Measurements from ENCODE around the gene ACP1. TPM values are rescaled to one million over a fixed set of nuclear protein-coding genes. Genes with fewer than 3 reads are reported as not detected.

Gene ACP1
- total RNA-seq, 8 experiments from 2014 or later: 109 to 175 (median 141) TPM

DNA sequence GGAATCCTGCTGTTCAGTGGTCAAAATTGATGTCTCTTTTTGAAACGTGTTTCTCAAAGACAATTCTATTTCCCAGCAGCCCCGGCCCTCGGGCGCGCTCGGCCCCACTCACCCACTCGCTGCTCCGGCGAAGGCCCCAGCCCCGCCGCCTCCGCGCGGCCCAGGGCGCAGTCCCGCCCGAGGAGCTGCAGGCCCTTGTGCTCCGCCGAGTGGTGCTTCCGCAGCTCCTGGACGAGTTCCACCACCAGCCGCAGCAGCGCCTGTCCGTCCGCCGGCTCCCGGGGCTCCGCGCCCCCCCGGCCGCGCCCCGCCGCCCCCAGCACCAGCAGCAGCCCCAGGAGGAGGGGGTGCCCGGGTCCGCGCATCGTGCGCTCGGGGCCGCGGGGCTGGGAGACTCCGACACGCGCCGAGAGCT, 22.7 kb downstream of the ACP1 start:
- Histone ChIP-seq H3K27ac (no peak overlapping the region), H3K4me1 (replicated peaks in 1 of 2) (peaks cover 5 to 9% of the 10 kb centered on the region in 2 donors), H3K4me3 (peak overlapping the region; percentile 27 to 38 (median 30))
- in situ Hi-C loops (cut with MboI; ENCODE audit: low pct_unique_long_range_greater_than_20kb in 2 of 9, low sequenced_read_pairs in 9 of 9, unreplicated experiment in 9 of 9): no loop called here
- ATAC-seq (replicated peaks in 6 of 8): peak in 7 of 8 experiments; percentile 39 to 73 (median 62)
- WGBS, 10 experiments: 0% methylated on average over 1 of the region's 46 CpGs; no CpG with 5 or more reads in 9 of the 10 experiments

DNA sequence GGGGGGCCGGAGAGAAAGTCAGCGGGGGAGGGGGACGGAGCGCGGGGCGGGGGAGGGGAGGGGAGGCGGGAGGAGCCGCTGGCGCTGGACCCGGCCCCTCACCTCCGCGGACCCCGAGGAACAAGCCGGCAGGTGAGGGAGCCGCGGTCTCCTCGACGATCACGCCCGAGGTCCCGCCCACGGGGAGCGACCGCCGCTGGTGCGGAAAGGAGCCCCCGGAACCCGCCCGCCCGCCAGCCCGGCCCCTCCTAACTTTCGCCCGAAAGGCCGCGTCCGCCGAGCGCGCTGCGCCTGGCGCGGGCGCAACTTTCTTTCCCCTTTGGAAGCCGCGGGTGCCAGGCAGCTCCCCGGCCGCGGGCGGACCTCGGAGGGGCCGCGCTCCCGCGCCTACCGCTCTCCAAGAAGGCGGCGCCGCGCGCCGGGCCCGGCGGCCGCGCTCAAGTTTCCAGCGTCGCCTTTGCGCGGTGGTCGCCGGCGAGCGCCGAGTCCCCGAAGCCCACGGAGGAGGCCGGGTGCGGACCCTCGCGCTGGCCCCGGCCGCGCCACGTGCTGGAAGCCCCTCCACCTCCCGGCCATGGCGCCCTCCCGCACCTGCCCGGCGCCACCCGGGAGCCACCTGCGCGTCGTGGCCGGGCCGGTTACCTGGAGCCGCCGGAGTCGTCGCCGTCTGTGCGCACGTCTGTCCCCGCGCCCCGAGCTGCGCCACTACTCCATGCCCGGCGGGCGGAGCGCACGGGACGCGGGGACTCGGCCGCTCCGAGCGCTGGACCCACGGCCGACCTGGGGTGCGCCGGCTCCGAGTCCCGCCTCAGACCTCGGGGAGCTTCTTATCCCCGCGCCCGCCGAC, 23.4 kb downstream of the ACP1 start, which contains the start of gene ALKAL2:
Gene ALKAL2 (minus strand): TSS at position 181 of the 847 bp plus-strand sequence. CDS start 256 bp downstream, outside the sequence.
- in situ Hi-C loops (cut with MboI; ENCODE audit: low pct_unique_long_range_greater_than_20kb in 2 of 9, low sequenced_read_pairs in 9 of 9, unreplicated experiment in 9 of 9): no loop called here
- 0% methylated on average over 2 of the region's 128 CpGs; no CpG with 5 or more reads in 9 of the 10 experiments for WGBS, 10 experiments

DNA sequence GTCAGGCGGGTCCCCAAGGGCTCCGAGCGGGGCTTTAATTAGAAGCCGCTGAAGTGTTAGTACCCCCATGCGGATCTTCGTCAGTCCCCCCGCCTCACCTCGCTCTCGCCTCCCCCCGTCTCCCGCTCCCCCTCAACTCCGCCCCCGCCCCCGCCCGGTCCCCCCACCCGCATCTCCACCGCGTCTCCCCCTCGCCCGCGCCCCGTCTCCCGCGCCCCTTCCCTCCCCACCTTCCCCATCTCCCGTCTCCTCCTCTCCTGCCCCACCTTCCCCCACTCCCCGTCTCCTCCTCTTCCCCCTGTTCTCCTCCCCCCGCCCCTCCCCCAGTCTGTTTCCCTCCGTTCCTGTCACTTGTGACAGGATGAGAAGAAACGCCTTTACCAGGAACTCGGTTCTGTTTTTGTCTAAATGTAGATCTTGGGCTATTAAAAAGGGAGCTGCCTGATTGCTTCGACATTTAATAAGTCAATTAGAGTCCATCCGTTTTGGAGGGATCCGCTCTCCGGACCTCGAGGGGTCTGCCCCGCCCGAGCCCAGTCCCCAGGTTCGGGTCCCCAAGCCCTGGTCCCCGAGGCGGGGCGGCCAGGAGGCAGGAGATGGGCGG, 24.1 kb downstream of the ACP1 start:
- WGBS, 10 experiments: 0% methylated on average over 3 of the region's 42 CpGs; no CpG with 5 or more reads in 9 of the 10 experiments
- Histone ChIP-seq H3K4me1 (replicated peaks in 1 of 2) (peaks cover 5 to 9% of the 10 kb centered on the region in 2 donors), H3K4me3 (peak overlapping the region in 4 of 5 donors; percentile 18 to 35 (median 30)), H3K27ac (no peak overlapping the region)
- peak in 1 of 8 experiments; percentile 10 for ATAC-seq (replicated peaks in 6 of 8)
- in situ Hi-C loops (cut with MboI; ENCODE audit: low pct_unique_long_range_greater_than_20kb in 2 of 9, low sequenced_read_pairs in 9 of 9, unreplicated experiment in 9 of 9): no loop called here

More for the DNA sequence above, 23.4 kb downstream of the ACP1 start, which contains the start of gene ALKAL2:
- Histone ChIP-seq H3K4me1 (replicated peaks in 1 of 2) (peaks cover 5 to 9% of the 10 kb centered on the region in 2 donors), H3K4me3 (peak within 1 kb of the TSS; percentile 27 to 38 (median 30)), H3K27ac (no peak within 1 kb of the TSS)
- ATAC-seq (replicated peaks in 6 of 8): peak in 7 of 8 experiments; percentile 2 to 23 (median 12)

DNA sequence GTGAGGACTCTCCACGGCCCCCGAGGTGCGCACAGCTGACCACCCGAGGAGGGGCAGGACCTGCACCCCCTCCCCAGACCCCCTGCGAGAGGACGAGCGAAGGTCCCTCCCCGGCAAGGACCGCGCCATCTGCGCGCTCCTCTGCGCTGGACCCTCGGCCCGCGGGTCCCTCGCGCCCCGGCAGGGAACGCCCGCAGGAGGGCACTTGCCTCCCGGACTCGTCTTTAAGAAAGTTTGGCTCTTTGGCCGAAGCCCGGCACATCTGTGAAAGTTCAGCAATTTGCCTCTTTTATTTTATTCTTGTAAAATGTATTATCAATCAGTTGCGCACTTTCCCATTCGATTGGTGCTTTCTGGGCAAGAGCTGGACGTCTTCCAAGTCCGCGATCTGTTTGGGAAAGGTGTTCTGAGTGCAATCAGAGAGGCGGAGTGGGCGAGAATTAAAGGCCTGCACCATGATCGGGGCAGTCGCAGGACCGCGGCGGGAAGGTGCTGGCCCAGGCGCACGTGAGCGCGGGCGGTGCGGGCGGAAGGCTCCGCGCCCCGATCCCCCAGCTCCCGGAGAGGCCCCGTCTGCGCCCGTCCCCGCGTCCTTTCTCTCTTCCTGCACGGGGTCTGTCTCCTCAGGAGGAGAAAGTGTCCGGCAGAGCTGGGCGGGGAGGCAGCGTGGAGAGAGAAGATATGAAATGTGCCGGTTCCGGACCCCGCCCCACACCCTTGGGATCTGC, 24.8 kb downstream of the ACP1 start:
- H3K27ac ChIP-seq: no peak overlapping the region
- peak overlapping the region; percentile 18 to 35 (median 28) for H3K4me3 ChIP-seq
- in situ Hi-C loops (cut with MboI; ENCODE audit: low pct_unique_long_range_greater_than_20kb in 2 of 9, low sequenced_read_pairs in 9 of 9, unreplicated experiment in 9 of 9): no loop called here
- ATAC-seq (replicated peaks in 6 of 8): peak; percentile 47 to 70 (median 61)
- peaks cover 5 to 9% of the 10 kb centered on the region in 2 donors for H3K4me1 ChIP-seq (replicated peaks in 1 of 2)
- WGBS, 10 experiments: 0 to 4% (median 0%) methylated on average over 1 to 16 of the region's 60 CpGs; no CpG with 5 or more reads in 5 of the 10 experiments

DNA sequence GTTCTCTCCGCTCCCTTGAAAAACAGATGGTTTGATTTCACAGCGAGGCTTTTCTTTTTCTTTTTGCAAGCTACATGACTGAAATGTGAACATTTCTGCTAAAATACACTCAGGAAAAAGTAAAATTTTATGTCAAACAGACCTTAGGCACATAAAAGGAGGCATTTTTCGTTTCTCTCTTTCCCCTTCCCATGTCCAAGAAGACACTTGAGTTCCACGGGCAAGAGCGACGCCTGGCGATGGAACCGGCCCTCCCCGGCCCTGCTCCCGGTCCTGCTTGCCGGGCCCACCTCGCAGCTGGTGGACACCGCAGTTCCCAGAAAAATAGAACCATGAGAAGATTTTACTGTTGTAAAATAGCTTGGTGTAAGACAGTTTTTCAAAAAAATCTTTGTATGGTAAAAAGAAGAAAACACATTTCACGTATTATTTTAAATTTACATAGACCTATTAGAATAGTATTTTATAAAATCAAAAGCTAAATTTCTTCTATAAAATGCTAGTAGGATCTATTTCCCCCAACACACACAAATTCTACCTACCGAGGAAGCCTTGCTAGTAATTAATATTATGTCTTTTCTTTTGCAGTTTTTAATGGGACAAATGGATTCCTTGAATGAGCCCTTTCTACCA, 25.5 kb downstream of the ACP1 start:
- in situ Hi-C loops (cut with MboI; ENCODE audit: low pct_unique_long_range_greater_than_20kb in 2 of 9, low sequenced_read_pairs in 9 of 9, unreplicated experiment in 9 of 9): no loop called here
- no peak overlapping the region for H3K27ac ChIP-seq
- ATAC-seq (replicated peaks in 6 of 8): peak; percentile 72 to 82 (median 78)
- WGBS, 10 experiments: 5 to 54% (median 10%) methylated on average over 2 to 14 of the region's 15 CpGs; no CpG with 5 or more reads in 1 of the 10 experiments
- H3K4me3 ChIP-seq: peak overlapping the region; percentile 18 to 35 (median 28)
- H3K4me1 ChIP-seq (replicated peaks in 1 of 2): peaks cover 5 to 9% of the 10 kb centered on the region in 2 donors

DNA sequence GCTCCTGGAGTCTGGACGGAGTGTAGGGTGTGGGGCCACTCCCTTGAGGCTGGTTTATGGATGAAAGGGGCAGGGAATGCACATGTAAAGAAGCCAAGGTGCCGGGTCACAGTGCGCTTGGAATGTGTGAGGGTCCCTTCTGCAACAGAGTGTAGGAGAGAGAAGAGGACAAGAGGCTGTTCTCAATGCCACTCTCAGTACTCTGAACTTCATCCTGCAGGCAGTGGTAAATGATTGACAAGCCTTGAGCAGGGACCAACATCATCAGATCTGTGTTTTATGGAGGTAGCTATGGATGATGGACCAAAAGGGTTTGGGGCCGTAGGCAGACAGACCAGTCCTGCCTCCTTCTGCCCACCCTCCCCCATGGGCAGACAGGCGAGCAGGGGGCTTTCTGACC, 30.3 kb downstream of the ACP1 start:
- no peak for ATAC-seq (replicated peaks in 6 of 8)
- 14 to 100% (median 70%) methylated on average over 1 to 3 of the region's 5 CpGs; no CpG with 5 or more reads in 4 of the 10 experiments for WGBS, 10 experiments
- Histone ChIP-seq H3K27ac (no peak overlapping the region), H3K4me1 (replicated peaks in 1 of 2) (no peaks in the 10 kb centered on the region), H3K4me3 (no peak overlapping the region)
- in situ Hi-C loops (cut with MboI; ENCODE audit: low pct_unique_long_range_greater_than_20kb in 2 of 9, low sequenced_read_pairs in 9 of 9, unreplicated experiment in 9 of 9): no loop called here

DNA sequence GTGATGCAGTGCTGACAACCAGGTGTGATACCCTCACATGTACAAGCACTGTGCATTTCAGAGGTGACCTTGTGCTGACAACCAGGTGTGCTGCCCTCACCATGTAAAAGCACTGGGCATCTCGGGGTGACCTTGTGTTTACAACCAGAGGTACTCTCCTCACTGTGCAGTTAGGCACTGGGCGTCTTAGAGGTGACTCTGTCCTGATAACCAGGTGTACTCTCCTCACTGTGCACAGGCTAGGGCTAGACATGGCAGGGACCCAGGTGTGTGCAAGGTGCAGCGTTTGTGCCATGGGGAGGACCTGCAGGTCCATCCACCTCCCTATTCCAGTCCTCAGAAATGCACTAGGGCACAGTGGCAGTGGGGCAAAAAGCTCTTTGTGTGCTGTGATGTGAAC, 31.6 kb downstream of the ACP1 start:
- Histone ChIP-seq H3K4me1 (replicated peaks in 1 of 2) (no peaks in the 10 kb centered on the region), H3K4me3 (no peak overlapping the region), H3K27ac (no peak overlapping the region)
- in situ Hi-C loops (cut with MboI; ENCODE audit: low pct_unique_long_range_greater_than_20kb in 2 of 9, low sequenced_read_pairs in 9 of 9, unreplicated experiment in 9 of 9): no loop called here
- ATAC-seq (replicated peaks in 6 of 8): no peak
- WGBS, 10 experiments: 0 to 75% (median 40%) methylated on average over 1 to 2 of the region's 3 CpGs; no CpG with 5 or more reads in 6 of the 10 experiments

DNA sequence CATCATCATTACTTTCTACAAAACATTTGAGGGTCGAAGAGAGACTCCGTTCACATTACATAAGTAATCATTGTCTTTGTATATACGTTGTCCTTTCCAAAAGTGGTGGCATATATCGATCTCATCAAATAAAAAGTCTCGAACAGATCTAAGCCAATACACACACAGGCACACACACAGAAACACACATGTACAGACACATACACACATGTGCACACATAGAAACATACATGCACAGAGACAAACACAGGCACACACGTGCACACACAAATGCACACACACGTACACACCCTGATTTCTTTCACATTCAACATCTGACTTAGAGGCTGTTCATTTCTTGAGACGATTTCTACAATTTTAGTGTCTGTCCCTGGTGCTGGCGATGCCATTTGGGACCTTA, 40.6 kb downstream of the ACP1 start:
- H3K27ac ChIP-seq: no peak overlapping the region
- no peak for ATAC-seq (replicated peaks in 6 of 8)
- in situ Hi-C loops (cut with MboI; ENCODE audit: low pct_unique_long_range_greater_than_20kb in 2 of 9, low sequenced_read_pairs in 9 of 9, unreplicated experiment in 9 of 9): no loop called here
- peaks cover 9 to 15% of the 10 kb centered on the region in 2 donors for H3K4me1 ChIP-seq (replicated peaks in 1 of 2)
- H3K4me3 ChIP-seq: no peak overlapping the region
- 49 to 92% (median 76%) methylated on average over 3 to 9 of the region's 9 CpGs for WGBS, 10 experiments

DNA sequence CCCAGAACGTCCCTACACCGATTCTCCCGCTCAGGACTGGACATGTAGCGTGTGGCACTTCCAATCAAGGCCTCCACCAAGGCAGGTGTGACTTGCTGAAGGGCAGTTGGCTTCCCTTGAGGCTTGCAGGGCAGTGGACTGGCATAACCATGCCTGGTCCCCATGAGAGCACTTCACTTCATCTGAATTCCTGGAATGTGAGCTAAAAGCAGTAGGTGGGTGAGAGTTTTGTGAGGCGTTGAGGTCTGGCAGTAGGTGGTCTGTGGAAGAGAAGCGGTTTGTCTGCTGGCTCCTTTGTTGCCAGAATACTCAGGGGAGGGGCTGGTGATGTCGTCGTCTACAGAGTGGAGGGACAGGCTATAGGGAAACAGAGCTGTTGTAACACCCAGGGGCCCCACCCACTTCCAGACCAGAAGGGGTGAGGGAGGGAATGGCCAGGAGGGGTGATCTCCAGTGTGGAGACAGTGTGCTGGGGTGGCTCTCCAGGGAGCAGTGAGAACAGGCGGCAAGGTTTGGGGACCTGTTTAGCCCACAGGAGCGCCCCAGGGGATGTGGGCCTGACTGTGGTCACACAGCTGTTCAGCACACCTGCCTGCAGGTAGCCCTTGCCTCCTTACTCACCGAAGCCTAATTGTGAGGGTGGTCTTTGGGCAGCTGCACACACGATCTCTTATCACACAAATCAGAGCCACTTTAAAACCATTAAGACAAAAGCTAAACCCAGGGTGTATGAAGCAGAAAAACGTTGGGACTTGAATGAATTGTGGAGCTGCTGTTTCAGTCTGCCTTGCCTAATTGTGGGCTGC, 44.6 kb downstream of the ACP1 start:
- peak; percentile 34 to 94 (median 71) for ATAC-seq (replicated peaks in 6 of 8)
- H3K27ac ChIP-seq: peak overlapping the region in 1 of 2 donors; percentile 60
- WGBS, 10 experiments: 0 to 100% (median 43%) methylated on average over 1 to 7 of the region's 13 CpGs; no CpG with 5 or more reads in 3 of the 10 experiments
- in situ Hi-C loops (cut with MboI; ENCODE audit: low pct_unique_long_range_greater_than_20kb in 2 of 9, low sequenced_read_pairs in 9 of 9, unreplicated experiment in 9 of 9): no loop called here
- peaks cover 32 to 34% of the 10 kb centered on the region in 2 donors for H3K4me1 ChIP-seq (replicated peaks in 1 of 2)
- H3K4me3 ChIP-seq: no peak overlapping the region

DNA sequence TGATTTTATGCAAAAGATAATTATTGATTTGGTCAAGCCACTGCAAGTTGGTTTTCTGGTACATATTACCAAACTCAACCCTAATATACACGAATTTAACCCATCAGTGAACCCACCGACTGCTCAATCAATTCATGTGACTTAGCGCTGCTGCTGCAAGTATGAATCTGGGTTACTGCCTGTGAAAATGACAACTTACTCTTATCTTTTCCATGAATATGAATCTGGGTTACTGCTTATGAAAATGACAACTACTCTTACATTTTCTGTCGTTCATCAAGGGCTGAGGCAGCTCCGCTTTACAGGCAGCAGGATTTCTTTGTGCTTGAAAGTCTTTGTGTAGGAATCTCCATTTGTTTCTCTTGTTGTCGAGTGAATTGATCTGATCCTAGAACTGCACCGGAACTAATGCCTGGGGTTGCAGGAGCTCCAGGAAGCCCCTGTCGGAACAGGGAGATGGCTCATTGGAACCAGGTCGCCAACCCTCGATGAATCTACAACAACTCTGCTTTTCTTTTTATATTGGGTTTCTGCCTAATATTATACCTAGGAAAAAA, 45.3 kb downstream of the ACP1 start:
- 20 to 80% (median 54%) methylated on average over 1 to 9 of the region's 10 CpGs for WGBS, 10 experiments
- Histone ChIP-seq H3K4me3 (no peak overlapping the region), H3K4me1 (replicated peaks in 1 of 2) (peaks cover 32 to 36% of the 10 kb centered on the region in 2 donors), H3K27ac (peak overlapping the region in 1 of 2 donors; percentile 51)
- in situ Hi-C loops (cut with MboI; ENCODE audit: low pct_unique_long_range_greater_than_20kb in 2 of 9, low sequenced_read_pairs in 9 of 9, unreplicated experiment in 9 of 9): no loop called here
- ATAC-seq (replicated peaks in 6 of 8): peak in 1 of 8 experiments; percentile 18

DNA sequence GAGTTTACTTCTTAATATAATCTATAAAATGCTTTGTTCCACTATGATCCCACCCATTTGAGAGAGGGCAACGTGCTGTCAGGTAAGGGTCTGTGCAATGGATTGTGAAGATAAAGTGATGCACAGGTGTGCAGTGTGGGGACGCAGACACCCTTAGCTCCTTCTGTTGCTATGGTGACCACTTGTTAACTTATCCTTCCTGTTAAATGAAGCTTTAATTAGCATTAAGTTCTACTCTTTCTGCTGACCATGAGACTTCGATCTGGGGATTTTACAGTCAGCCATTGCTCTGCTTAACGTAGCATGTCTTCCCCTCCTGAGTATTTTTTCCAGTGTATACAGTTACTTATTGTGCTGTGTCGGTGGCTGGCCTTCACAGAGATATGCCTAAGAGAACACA, 46.2 kb downstream of the ACP1 start:
- Histone ChIP-seq H3K27ac (no peak overlapping the region), H3K4me1 (replicated peaks in 1 of 2) (peaks cover 32 to 46% of the 10 kb centered on the region in 2 donors), H3K4me3 (no peak overlapping the region)
- in situ Hi-C loops (cut with MboI; ENCODE audit: low pct_unique_long_range_greater_than_20kb in 2 of 9, low sequenced_read_pairs in 9 of 9, unreplicated experiment in 9 of 9): no loop called here
- WGBS, 10 experiments: 18 to 100% (median 86%) methylated on average over 1 to 5 of the region's 5 CpGs
- ATAC-seq (replicated peaks in 6 of 8): no peak
